BLaER1 (cell line): ENCODE measurements around the gene SLK.

ENCODE experiments used
- H3K27ac ChIP-seq: shearing (Covaris generic); formaldehyde crosslinking; 2 replicates; pipeline ENCODE4 v1.8.1; 2022
- H3K27me3 ChIP-seq: shearing (Covaris generic); formaldehyde crosslinking; 2 replicates; pipeline ENCODE4 v1.8.1; 2022
- H3K36me3 ChIP-seq: shearing (Covaris generic); formaldehyde crosslinking; 2 replicates; pipeline ENCODE4 v1.8.1; 2022
- H3K4me1 ChIP-seq: shearing (Covaris generic); formaldehyde crosslinking; 2 replicates; pipeline ENCODE4 v1.8.1; 2022
- H3K4me2 ChIP-seq: shearing (Covaris generic); formaldehyde crosslinking; 2 replicates; pipeline ENCODE4 v1.8.1; 2022
- H3K4me3 ChIP-seq: shearing (Covaris generic); formaldehyde crosslinking; 2 replicates; pipeline ENCODE4 v1.8.1; 2022
- H3K9ac ChIP-seq: shearing (Covaris generic); formaldehyde crosslinking; 2 replicates; pipeline ENCODE4 v1.8.1; 2022
- H3K9me3 ChIP-seq: shearing (Covaris generic); formaldehyde crosslinking; 2 replicates; pipeline ENCODE4 v1.8.1; 2022
- H4K20me1 ChIP-seq: shearing (Covaris generic); formaldehyde crosslinking; 2 replicates; pipeline ENCODE4 v1.8.1; 2022
- Cebpa-rat ChIP-seq: shearing (Covaris generic); IDR thresholded peaks from 2 replicates; pipeline ENCODE4 v1.8.1; 2022

The SLK gene

DNA sequence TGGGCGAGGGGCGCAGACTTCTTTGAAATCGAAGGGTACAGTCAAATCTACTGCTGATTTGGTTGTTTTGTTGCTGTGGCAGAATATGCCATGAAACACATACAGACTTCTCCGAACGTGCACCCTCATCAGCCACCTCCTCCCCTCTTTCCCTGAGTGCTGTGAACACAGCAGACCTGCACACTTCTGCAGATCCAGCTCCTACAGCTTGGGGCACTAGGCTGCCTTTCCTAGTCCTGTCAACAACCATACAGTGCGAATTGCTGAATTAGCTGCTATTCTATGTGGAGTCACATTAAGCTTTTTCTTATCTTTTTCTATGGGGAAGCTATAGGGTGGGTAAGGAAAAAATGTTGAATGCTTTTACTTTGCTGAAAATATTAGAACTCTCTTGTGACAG, 61.2 kb downstream of the SLK start:
- peaks cover 50% of the 10 kb centered on the region for H3K36me3 ChIP-seq
- H3K27me3 ChIP-seq = no peaks in the 10 kb centered on the region
- TF ChIP-seq Cebpa-rat = no peak
- no peaks in the 10 kb centered on the region for H4K20me1 ChIP-seq
- no peaks in the 10 kb centered on the region for H3K9me3 ChIP-seq
- no peak overlapping the region for H3K27ac ChIP-seq
- H3K9ac ChIP-seq = no peak overlapping the region
- H3K4me3 ChIP-seq = no peak overlapping the region
- no peak overlapping the region for H3K4me2 ChIP-seq
- H3K4me1 ChIP-seq = no peaks in the 10 kb centered on the region

DNA sequence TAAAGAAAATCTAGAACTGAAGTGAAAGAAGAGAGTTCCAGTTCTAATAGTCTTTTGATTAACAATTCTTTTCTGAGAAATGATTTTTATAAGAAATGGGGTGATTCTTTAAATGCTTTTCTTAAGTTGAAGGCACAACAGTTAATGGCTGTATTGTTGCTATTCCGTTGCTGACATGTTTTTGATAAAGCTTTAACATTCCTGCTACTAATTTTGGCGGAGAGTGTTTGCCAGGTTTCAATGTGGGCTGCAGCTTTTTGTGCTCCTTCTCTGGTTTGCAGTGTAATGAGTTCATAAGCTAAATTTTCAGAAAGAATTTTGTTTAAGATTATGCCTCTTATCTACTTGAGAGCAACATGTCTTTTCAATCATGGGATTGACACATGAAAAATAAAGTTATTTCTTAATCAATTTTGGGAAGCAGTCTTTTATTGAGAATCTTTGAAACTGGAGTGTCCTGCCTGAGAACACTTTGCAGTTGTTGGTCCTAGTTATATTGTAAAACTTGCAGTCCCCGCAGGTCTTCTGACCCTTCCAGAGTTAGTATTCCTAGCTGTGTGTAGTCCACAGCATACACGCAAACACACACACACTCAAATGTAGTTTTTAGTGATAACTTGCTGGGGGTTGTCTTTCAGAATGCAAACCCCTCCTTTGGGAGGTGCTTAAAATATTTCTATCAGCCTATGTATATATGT, 62.0 kb downstream of the SLK start:
- Histone ChIP-seq H3K4me2 (no peak overlapping the region), H3K4me3 (no peak overlapping the region), H4K20me1 (no peaks in the 10 kb centered on the region), H3K27me3 (no peaks in the 10 kb centered on the region), H3K4me1 (no peaks in the 10 kb centered on the region), H3K27ac (no peak overlapping the region), H3K9me3 (no peaks in the 10 kb centered on the region), H3K9ac (no peak overlapping the region), H3K36me3 (peaks cover 42% of the 10 kb centered on the region)
- no peak for TF ChIP-seq Cebpa-rat

DNA sequence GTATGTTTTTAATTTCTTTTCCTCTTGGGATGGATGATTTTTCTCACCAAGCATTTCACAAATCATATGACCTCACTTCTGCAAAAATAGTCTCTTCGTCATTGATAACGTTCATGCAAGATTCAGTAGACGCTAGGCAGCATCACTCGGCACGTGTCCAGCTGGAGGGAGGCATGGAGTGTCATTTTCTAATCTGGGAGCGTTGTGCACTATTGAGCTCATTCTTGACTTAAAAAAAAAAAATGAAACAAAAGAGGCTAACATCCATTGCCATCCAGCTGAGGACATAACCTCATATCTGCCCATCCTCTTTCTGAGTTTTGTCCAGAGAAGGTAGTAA, 62.6 kb downstream of the SLK start:
- no peak overlapping the region for H3K4me2 ChIP-seq
- H3K27ac ChIP-seq = no peak overlapping the region
- H3K9me3 ChIP-seq = no peaks in the 10 kb centered on the region
- no peaks in the 10 kb centered on the region for H3K4me1 ChIP-seq
- no peaks in the 10 kb centered on the region for H3K27me3 ChIP-seq
- no peak overlapping the region for H3K4me3 ChIP-seq
- H4K20me1 ChIP-seq = no peaks in the 10 kb centered on the region
- no peak for TF ChIP-seq Cebpa-rat
- H3K9ac ChIP-seq = no peak overlapping the region
- H3K36me3 ChIP-seq = peaks cover 37% of the 10 kb centered on the region

DNA sequence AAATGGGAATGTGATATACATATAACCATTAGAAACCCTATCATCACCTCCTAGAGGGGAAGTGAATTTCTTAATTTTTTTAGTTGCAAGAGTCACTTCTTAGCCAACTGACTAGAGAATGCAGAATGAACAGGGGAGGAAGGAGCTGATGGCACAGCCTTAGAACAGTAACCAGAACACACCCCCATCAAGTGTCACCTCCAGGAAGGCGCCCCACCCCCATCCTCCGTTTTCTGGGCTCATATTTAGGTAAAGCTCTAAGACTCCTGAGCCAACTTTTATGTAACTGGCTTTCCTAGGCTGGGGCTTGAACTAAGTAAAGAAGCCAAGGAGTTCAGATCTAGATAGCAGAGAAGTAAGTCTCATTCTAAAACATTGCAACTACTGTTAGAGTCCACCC, 64.7 kb downstream of the SLK start:
- Histone ChIP-seq H3K4me1 (no peaks in the 10 kb centered on the region), H3K9ac (no peak overlapping the region), H3K27me3 (no peaks in the 10 kb centered on the region), H3K36me3 (peaks cover 22% of the 10 kb centered on the region), H3K9me3 (no peaks in the 10 kb centered on the region), H3K4me2 (no peak overlapping the region), H4K20me1 (no peaks in the 10 kb centered on the region), H3K27ac (no peak overlapping the region), H3K4me3 (no peak overlapping the region)
- TF ChIP-seq Cebpa-rat = no peak

DNA sequence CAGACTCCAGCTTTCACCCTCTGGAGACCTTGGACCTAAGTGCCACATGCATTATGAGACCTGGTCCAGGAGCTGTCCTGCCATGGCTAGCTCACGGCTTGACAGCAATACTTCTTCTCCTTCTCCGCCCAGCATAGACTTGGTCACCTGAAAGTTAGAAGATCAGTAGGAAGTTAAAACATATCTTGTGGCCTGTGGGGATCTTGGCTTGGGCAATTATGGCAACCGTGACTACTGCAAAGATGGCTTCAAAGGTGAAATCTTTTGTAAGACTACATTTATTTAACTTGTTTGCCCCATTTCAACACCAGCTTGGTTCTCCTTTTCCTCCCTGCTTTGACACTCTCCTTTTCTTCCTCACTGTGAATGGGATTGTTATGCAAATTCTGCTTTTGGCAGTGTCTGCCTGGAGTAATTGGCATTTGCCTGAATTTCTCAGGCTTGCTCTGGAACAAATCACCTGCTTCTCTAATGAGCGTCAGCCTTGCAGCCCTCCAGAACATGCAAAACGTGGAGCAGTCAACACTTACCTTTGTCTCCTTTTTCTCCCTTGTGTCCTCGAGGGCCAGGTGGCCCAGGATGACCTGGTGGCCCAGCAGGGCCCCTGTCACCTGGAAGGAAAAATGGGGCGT, 65.3 kb downstream of the SLK start:
- H3K4me1 ChIP-seq = no peaks in the 10 kb centered on the region
- no peaks in the 10 kb centered on the region for H3K9me3 ChIP-seq
- peaks cover 22% of the 10 kb centered on the region for H3K36me3 ChIP-seq
- H3K27ac ChIP-seq = no peak overlapping the region
- no peak overlapping the region for H3K9ac ChIP-seq
- H3K27me3 ChIP-seq = no peaks in the 10 kb centered on the region
- no peak overlapping the region for H3K4me3 ChIP-seq
- no peak overlapping the region for H3K4me2 ChIP-seq
- TF ChIP-seq Cebpa-rat = no peak
- no peaks in the 10 kb centered on the region for H4K20me1 ChIP-seq

DNA sequence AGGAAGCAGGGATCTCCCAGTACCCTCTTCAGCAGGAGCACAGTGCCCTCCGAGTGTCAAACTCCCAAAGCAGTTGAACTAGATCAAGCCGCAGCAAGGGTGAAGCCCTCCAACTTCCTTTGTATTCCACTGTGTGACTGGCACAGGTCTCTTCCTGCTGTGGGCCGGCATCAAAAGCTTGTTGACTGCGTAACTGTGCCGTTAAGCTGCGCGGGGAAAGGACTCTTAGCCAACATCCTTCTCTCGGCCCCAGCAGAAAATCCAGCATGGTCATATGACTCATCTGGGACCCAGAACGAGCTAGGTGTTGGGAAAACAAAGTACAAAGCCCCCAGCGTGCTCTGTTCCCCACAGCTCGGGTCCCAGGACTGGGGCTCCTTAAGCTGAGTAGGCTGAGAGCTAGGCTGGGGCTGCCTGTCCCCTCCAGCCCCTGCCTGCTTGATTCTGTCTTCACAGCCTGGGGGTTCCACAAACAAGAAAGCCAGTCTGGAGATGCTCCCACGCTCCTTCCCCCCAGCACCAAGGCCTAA, 66.5 kb downstream of the SLK start:
- Histone ChIP-seq H3K4me1 (no peaks in the 10 kb centered on the region), H3K27me3 (no peaks in the 10 kb centered on the region), H3K4me3 (no peak overlapping the region), H4K20me1 (no peaks in the 10 kb centered on the region), H3K27ac (no peak overlapping the region), H3K9me3 (no peaks in the 10 kb centered on the region), H3K36me3 (0 out of 2 replicates have a peak, but pooled peaks cover 13% of the 10 kb centered on the region), H3K9ac (no peak overlapping the region), H3K4me2 (no peak overlapping the region)
- TF ChIP-seq Cebpa-rat = no peak

DNA sequence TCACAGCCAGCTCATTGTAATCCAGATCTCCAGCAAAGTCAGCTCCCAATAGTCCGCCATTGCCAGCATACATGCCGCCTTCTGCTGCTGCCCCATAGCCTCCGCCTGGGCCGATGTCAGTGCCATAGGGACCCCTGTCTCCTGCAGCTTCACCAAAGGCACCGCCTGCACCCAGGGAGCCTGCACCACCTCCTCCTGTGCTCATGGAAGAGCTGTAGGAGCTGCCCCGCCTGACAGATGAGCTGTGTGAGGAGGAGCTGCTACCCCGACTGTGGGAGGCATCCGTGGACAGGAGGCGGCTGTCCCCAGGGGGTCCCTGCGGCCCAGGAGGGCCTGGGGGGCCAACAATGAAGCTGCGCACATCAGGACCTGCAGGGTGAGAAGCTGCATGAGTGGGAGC, 67.0 kb downstream of the SLK start:
- Histone ChIP-seq H3K27me3 (no peaks in the 10 kb centered on the region), H3K9ac (no peak overlapping the region), H3K4me3 (no peak overlapping the region), H3K9me3 (no peaks in the 10 kb centered on the region), H4K20me1 (no peaks in the 10 kb centered on the region), H3K4me2 (no peak overlapping the region), H3K36me3 (0 out of 2 replicates have a peak, but pooled peaks cover 12% of the 10 kb centered on the region), H3K4me1 (no peaks in the 10 kb centered on the region), H3K27ac (no peak overlapping the region)
- TF ChIP-seq Cebpa-rat = no peak

DNA sequence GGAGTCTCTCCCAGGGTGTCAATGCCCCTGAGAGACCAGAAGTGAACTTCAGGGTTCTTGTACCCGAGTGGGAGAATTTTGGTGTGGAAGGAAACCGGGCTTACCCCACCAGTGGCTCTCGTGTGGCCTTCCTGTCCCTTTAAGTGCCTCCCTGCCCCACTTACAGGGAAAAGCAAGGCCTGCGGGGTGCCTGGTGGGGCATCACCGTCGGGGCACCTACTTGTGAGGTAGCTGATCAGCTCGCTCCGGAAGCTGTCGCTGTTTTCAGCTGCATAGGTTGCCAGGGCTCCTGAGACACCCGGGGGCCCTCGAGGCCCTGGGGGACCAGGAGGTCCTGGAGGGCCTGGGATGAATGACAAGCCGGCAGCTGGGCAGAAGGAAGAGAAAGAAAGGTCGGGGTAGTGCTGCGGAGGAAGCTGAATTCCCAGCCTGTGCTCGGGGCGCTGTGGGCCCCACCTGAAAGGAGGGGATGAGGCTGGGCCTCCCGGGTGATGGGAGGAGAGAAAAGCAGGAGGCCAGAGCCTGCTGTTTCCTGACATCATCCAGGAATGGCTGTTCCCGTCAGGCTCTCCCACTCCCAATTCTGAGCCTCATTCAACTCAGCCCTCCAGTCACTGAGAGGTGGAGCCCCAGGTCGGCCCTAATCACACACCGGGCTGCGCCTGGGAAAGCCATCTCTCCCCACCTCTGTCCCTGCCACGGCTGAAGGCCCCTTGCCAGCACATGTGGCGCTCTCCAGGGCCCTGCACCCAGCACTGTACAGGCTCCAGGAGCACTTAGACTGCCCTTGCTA, 67.7 kb downstream of the SLK start:
- TF ChIP-seq Cebpa-rat = no peak
- Histone ChIP-seq H3K9ac (no peak overlapping the region), H3K27me3 (no peaks in the 10 kb centered on the region), H3K27ac (no peak overlapping the region), H3K4me3 (no peak overlapping the region), H3K36me3 (0 out of 2 replicates have a peak, but pooled peaks cover 9% of the 10 kb centered on the region), H3K9me3 (no peaks in the 10 kb centered on the region), H3K4me1 (no peaks in the 10 kb centered on the region), H3K4me2 (no peak overlapping the region), H4K20me1 (no peaks in the 10 kb centered on the region)

DNA sequence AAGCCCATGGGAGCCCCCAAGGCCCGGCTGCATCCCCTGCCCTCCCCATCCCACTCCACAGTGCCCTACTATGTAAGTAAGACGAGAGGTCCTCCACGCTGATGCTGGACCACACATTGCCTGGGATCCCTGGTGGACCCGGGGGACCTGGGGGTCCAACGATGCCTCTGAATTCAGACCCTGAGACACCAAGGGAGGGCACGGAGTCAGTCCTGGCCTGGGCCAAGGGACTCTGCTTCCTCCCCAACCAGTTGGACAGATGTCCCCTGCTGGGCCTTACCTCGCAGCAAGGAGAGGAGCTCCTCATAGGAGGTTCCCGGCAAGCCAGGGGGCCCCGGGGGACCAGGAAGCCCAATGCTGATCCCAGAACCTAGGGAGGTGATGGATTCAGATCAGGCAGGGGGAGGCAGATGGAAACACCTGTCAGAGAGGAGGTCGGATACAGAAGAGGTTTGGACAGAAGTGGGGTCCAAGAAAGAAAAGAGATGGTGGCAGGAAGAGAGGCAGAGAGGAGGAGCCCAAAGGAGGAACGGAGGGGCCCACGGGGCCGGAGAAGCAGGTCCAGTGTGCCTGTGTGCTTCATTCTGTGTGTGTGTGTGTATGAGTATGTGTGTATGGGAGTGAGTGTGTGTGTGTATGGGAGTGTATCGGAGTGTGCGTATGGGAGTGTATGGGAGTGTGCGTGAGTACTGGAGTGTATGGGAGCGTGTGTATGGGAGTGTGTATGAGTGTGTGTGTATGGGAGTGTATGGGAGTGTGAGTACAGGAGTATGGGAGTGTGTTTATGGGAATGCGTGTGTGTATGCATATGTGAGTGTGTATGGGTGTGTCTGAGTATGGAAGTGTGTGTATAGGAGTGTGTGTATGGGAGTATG, 68.5 kb downstream of the SLK start:
- Histone ChIP-seq H4K20me1 (no peaks in the 10 kb centered on the region), H3K9me3 (no peaks in the 10 kb centered on the region), H3K9ac (no peak overlapping the region), H3K4me1 (no peaks in the 10 kb centered on the region), H3K36me3 (0 out of 2 replicates have a peak, but pooled peaks cover 9% of the 10 kb centered on the region), H3K27me3 (no peaks in the 10 kb centered on the region), H3K27ac (no peak overlapping the region), H3K4me3 (no peak overlapping the region), H3K4me2 (no peak overlapping the region)
- no peak for TF ChIP-seq Cebpa-rat
